Heart right ventricle (tissue), 16 donors: Measurements from ENCODE around the gene MGAT3. TPM values are rescaled to one million over a fixed set of nuclear protein-coding genes. Genes with fewer than 3 reads are reported as not detected.
"Not testable (repeated sequence)": the region's sequence is repeated elsewhere in the genome, so short reads cannot be mapped to it uniquely, and the experiment has no call there.

ENCODE experiments used
- ATAC-seq, 8 donors: fragments of 200-7000 bp; cut with Tn5 transposase; one replicate each; pipeline ENCODE4 v1.9.1; 2020; ENCODE audit warnings: mild to moderate bottlenecking in 8 of 8, moderate library complexity in 8 of 8, moderate number of reproducible peaks in 1 of 8
- DNase-seq, 2 donors: peaks; one replicate each; pipeline ENCODE4 v3.0.0-alpha.2; 2020
- H3K27ac ChIP-seq, 10 donors: fragments of 200-600 bp; sonication (generic) in 2 of 10; one replicate each; pipeline versions ENCODE4 v1.5.0 to v1.8.0; 2020 to 2022; ENCODE audit warnings: mild to moderate bottlenecking in 3 of 10
- H3K27me3 ChIP-seq, 7 donors: fragments of 200-600 bp; one replicate each; pipeline ENCODE4 v1.8.0; 2021 to 2022; ENCODE audit warnings: mild to moderate bottlenecking in 2 of 7
- H3K36me3 ChIP-seq, 9 donors: fragments of 200-600 bp; sonication (generic) in 1 of 9; one replicate each; pipeline versions ENCODE4 v1.5.0 to v1.8.0; 2020 to 2022; ENCODE audit warnings: mild to moderate bottlenecking in 2 of 9
- H3K4me1 ChIP-seq, 9 donors: fragments of 200-600 bp; sonication (generic) in 1 of 9; one replicate each; pipeline versions ENCODE4 v1.5.0 to v1.8.0; 2020 to 2022; ENCODE audit warnings: mild to moderate bottlenecking in 4 of 9
- H3K4me3 ChIP-seq, 10 donors: fragments of 200-600 bp; sonication (generic) in 2 of 10; one replicate each; pipeline versions ENCODE4 v1.5.0 to v1.8.0; 2020 to 2022; ENCODE audit warnings: mild to moderate bottlenecking in 7 of 10, moderate library complexity in 2 of 10
- H3K9me3 ChIP-seq, 11 donors: fragments of 200-600 bp in 10 of 11; sonication (generic) in 2 of 11; one replicate each; pipeline versions ENCODE4 v1.5.0 to v1.8.0; 2013 to 2022; ENCODE audit warnings: mild to moderate bottlenecking in 2 of 11, control low read depth in 1 of 11, moderate library complexity in 1 of 11
- CTCF ChIP-seq, 9 donors: fragments of 200-600 bp; sonication (generic) in 2 of 9; IDR thresholded peaks; one replicate each; pipeline versions ENCODE4 v1.5.0 to v1.8.0; 2021 to 2022; ENCODE audit warnings: antibody characterized with exemption in 9 of 9, mild to moderate bottlenecking in 5 of 9, moderate library complexity in 1 of 9
- WGBS, 2 donors: extraction: QIAGEN DNeasy Blood & Tissue Kit; methylation state at CpG; one replicate each; pipeline ENCODE4 v1.1.7; 2013; ENCODE audit warnings: inconsistent platforms in 1 of 2; 5-methylcytosine and 5-hydroxymethylcytosine counted together
- intact Hi-C, 10 donors: fragments of 100-400 bp; cut with DNase I; formaldehyde crosslinking; loops; one replicate each; pipeline versions ENCODE4 v1.11.1 to v1.14.2; 2022
- polyA plus RNA-seq, 2 donors: library from polyadenylated mRNA; stranded (reverse); fragments of 200-250 nt; gene quantifications; one replicate each; pipeline ENCODE4 v1.2.3, GENCODE V29; 2013
- total RNA-seq, 10 donors: library from RNA; stranded (reverse); fragmentation: NEBNext Ultra II Directional in 3 of 10; extraction: Animal tissue kit (Norgen Biotek cat#: 25700) in 3 of 10; gene quantifications; one replicate each; pipeline versions ENCODE4 v1.2.1 to v1.2.4, GENCODE V29; 2021 to 2023
- donor health status: Arrhythmogenic right ventricular cardiomyopathy.
- donor health status: ischemic (EF 13 %, LVEDD 7.1; RV severe dilation, severe dysfunction).
- donor health status: healthy with polysubstance abuse.
- donor health status: DM: no; HTN: yes; CAD: no.
- donor health status: DM: no; HTN: no; CAD: no.
- donor health status: ischemic (EF 25% LVEDD 6.9; RV normal size, moderate dysfunction).
- donor health status: ischemic (EF 25% LVEDD 5.7; RV mildly dilated, moderate dysfunction).
- donor health status: healthy.
- donor health status: DM: yes; HTN: yes; CAD: no.
- donor health status: Ischemic cardiomyopathy.
- donor health status: ischemic (EF 35%, LVEDD 5.7; RV mildly dilated, moderate dysfunction).
- donor health status: nonischemic (EF 11% LVEDD 7.7; RV severe dilation, severe dysfunction).
- donor health status: DM: yes; HTN: yes; CAD: no.
- donor health status: PGD.
- donor health status: ischemic (EF 29% LVEDD 5.4; RV normal size, mild dysfunction).
- donor health status: nonischemic (EF 23%, LVEDD 6.1; RV moderate dilation, normal function).

MGAT3 gene
- total and polyA plus RNA-seq, 12 donors, result 1.8 to 14.0 (median 3.9) TPM

- TF ChIP-seq CTCF (IDR thresholded peaks at IDR 0.05), result no peak
- peaks cover 29 to 56% (median 54%) of the 10 kb centered on the region in 9 donors for H3K4me1 ChIP-seq
- intact Hi-C loops, result loop anchor here in 8 of 10 donors (1.0 to 10.0 kb wide), 9 partner anchors 18 to 356 kb away; partner anchors contain the start of genes RPL3 (in 5 of the 8), SYNGR1 (in 3 of the 8) and MIEF1 (in 2 of the 8)
- DNase-seq, result peak; percentile 93 to 94
- H3K36me3 ChIP-seq, result peaks cover 0 to 68% (median 23%) of the 10 kb centered on the region in 9 donors
- no peaks in the 10 kb centered on the region for H3K9me3 ChIP-seq
- WGBS, 2 donors, result 0% methylated on average over 86 of the region's 86 CpGs
- no peaks in the 10 kb centered on the region for H3K27me3 ChIP-seq
- peak within 1 kb of the TSS; percentile 81 to 100 (median 98) for H3K4me3 ChIP-seq
- ATAC-seq, result peak; percentile 47 to 83 (median 72)
- peak within 1 kb of the TSS; percentile 97 to 100 (median 100) for H3K27ac ChIP-seq
Measured at GRCh38 chr22:39520226-39521105, 63.7 kb downstream of the MGAT3 start, which contains the start of gene ATF4. TSS of gene ATF4 (plus strand) at chr22:39520562. CDS start at chr22:39521446, 884 bp downstream.

- Histone ChIP-seq H3K4me1 (peaks cover 29 to 65% (median 56%) of the 10 kb centered on the region in 9 donors), H3K36me3 (peaks cover 0 to 64% (median 23%) of the 10 kb centered on the region in 9 donors), H3K27ac (peak overlapping the region; percentile 97 to 100 (median 100)), H3K4me3 (peak overlapping the region; percentile 81 to 100 (median 98))
- DNase-seq, H3K27me3 ChIP-seq, ATAC-seq, H3K9me3 ChIP-seq: not testable (repeated sequence)
- whole genome bisulfite sequencing, 2 donors, result 1 to 2% methylated on average over 28 of the region's 28 CpGs
- intact Hi-C loops, result loop anchor here in 8 of 10 donors (2.0 to 10.0 kb wide), 7 partner anchors 18 to 356 kb away; partner anchors contain the start of genes RPL3 (in 5 of the 8), SYNGR1 (in 3 of the 8) and MIEF1 (in 1 of the 8)
Measured at GRCh38 chr22:39521106-39521885, 64.5 kb downstream of the MGAT3 start.

DNA sequence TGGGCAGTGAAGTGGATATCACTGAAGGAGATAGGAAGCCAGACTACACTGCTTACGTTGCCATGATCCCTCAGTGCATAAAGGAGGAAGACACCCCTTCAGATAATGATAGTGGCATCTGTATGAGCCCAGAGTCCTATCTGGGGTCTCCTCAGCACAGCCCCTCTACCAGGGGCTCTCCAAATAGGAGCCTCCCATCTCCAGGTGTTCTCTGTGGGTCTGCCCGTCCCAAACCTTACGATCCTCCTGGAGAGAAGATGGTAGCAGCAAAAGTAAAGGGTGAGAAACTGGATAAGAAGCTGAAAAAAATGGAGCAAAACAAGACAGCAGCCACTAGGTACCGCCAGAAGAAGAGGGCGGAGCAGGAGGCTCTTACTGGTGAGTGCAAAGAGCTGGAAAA, 65.3 kb downstream of the MGAT3 start:
- intact Hi-C loops, result loop anchor here in 8 of 10 donors (5.0 to 10.0 kb wide), 5 partner anchors 177 to 357 kb away; partner anchors contain the start of genes RPL3 (in 5 of the 8) and SYNGR1 (in 3 of the 8)
- Histone ChIP-seq H3K36me3 (peaks cover 0 to 58% (median 23%) of the 10 kb centered on the region in 9 donors), H3K27ac (peak overlapping the region in 9 of 10 donors; percentile 97 to 100 (median 100)), H3K4me1 (peaks cover 31 to 72% (median 56%) of the 10 kb centered on the region in 9 donors), H3K4me3 (peak overlapping the region; percentile 81 to 100 (median 98))
- not testable (repeated sequence) for H3K9me3 ChIP-seq, H3K27me3 ChIP-seq, DNase-seq, ATAC-seq
- WGBS, 2 donors, result 8 to 30% methylated on average over 3 to 4 of the region's 5 CpGs

- WGBS, 2 donors, result 10 to 13% methylated on average over 14 of the region's 14 CpGs
- peak overlapping the region in 9 of 10 donors; percentile 97 to 100 (median 100) for H3K27ac ChIP-seq
- no peak for DNase-seq
- peaks cover 34 to 79% (median 61%) of the 10 kb centered on the region in 9 donors for H3K4me1 ChIP-seq
- ATAC-seq, result peak in 4 of 8 donors; percentile 0 to 15 (median 6)
- H3K9me3 ChIP-seq, result no peaks in the 10 kb centered on the region
- intact Hi-C loops, result loop anchor here in 8 of 10 donors (5.0 to 10.0 kb wide), 5 partner anchors 178 to 358 kb away; partner anchors contain the start of genes RPL3 (in 5 of the 8) and SYNGR1 (in 3 of the 8)
- H3K4me3 ChIP-seq, result peak overlapping the region; percentile 81 to 100 (median 98)
- H3K36me3 ChIP-seq, result peaks cover 0 to 58% (median 23%) of the 10 kb centered on the region in 9 donors
- no peaks in the 10 kb centered on the region for H3K27me3 ChIP-seq
- no peak for TF ChIP-seq CTCF (IDR thresholded peaks at IDR 0.05)
Measured at GRCh38 chr22:39522567-39523300, 65.9 kb downstream of the MGAT3 start.
